ENCODE measurements around the gene NAALADL2. TPM values are rescaled to one million over a fixed set of nuclear protein-coding genes. Genes with fewer than 3 reads are reported as not detected.

NAALADL2 gene
- polyA plus RNA-seq, 1 donor from 2014 or later: 1.6 TPM

- H3K4me2 ChIP-seq (ENCODE audit: low read length): no peak overlapping the region
- TF ChIP-seq REST (IDR thresholded peaks at IDR 0.05; ENCODE audit: borderline replicate concordance) (no peak), MXI1 (conservative IDR thresholded peaks at IDR 0.05; ENCODE audit: poor library complexity, severe bottlenecking) (no peak), TAF1 (IDR thresholded peaks at IDR 0.05; ENCODE audit: low read depth) (no peak), EP300 (conservative IDR thresholded peaks at IDR 0.05; ENCODE audit: poor library complexity, severe bottlenecking) (no peak), SMC3 (conservative IDR thresholded peaks at IDR 0.05; ENCODE audit: poor library complexity) (no peak), POLR2AphosphoS5 (IDR thresholded peaks at IDR 0.05) (no peak), RAD21 (conservative IDR thresholded peaks at IDR 0.05) (no peak), EZH2 (IDR thresholded peaks at IDR 0.05; ENCODE audit: borderline replicate concordance, insufficient read depth, low read length, poor library complexity, severe bottlenecking) (no peak), CTCF (IDR thresholded peaks at IDR 0.05; ENCODE audit: poor library complexity, severe bottlenecking) (no peak)
- H3K79me2 ChIP-seq (replicated peaks; ENCODE audit: insufficient read depth, low read length): no peaks in the 10 kb centered on the region
- no peaks in the 10 kb centered on the region for H3K27me3 ChIP-seq (ENCODE audit: insufficient read depth, low read depth, low read length)
- no peaks in the 10 kb centered on the region for H3K36me3 ChIP-seq (ENCODE audit: insufficient read depth, low read length)
- H3K4me3 ChIP-seq (ENCODE audit: low read length): no peak overlapping the region
- H2AFZ ChIP-seq (ENCODE audit: low read depth, low read length): no peak overlapping the region
- H3K27ac ChIP-seq (ENCODE audit: low read length): no peak overlapping the region
- H3K9ac ChIP-seq (ENCODE audit: low read length): no peak overlapping the region
- no peaks in the 10 kb centered on the region for H3K9me2 ChIP-seq (ENCODE audit: insufficient read depth, low read length)
- no peaks in the 10 kb centered on the region for H4K20me1 ChIP-seq (ENCODE audit: insufficient read depth)
- no peaks in the 10 kb centered on the region for H3K9me3 ChIP-seq (ENCODE audit: low read length)
- H3F3A ChIP-seq (ENCODE audit: insufficient read depth, low read length, poor library complexity, severe bottlenecking): no peaks in the 10 kb centered on the region
These were observed 747.6 kb downstream of the NAALADL2 start for GRCh38 chr3:175606650-175607318.

GRCh38 chr3:175608356-175608755 lies 749.2 kb downstream of the NAALADL2 start:
- no peak overlapping the region for H3K4me2 ChIP-seq (ENCODE audit: low read length)
- no peaks in the 10 kb centered on the region for H4K20me1 ChIP-seq (ENCODE audit: insufficient read depth)
- no peak overlapping the region for H3K9ac ChIP-seq (ENCODE audit: low read length)
- H3K9me3 ChIP-seq (ENCODE audit: low read length): no peaks in the 10 kb centered on the region
- H3K27me3 ChIP-seq (ENCODE audit: insufficient read depth, low read depth, low read length): no peaks in the 10 kb centered on the region
- H3K27ac ChIP-seq (ENCODE audit: low read length): no peak overlapping the region
- no peaks in the 10 kb centered on the region for H3K9me2 ChIP-seq (ENCODE audit: insufficient read depth, low read length)
- no peaks in the 10 kb centered on the region for H3K36me3 ChIP-seq (ENCODE audit: insufficient read depth, low read length)
- TF ChIP-seq SMC3 (conservative IDR thresholded peaks at IDR 0.05; ENCODE audit: poor library complexity): no peak
- no peak for TF ChIP-seq MXI1 (conservative IDR thresholded peaks at IDR 0.05; ENCODE audit: poor library complexity, severe bottlenecking)
- TF ChIP-seq REST (IDR thresholded peaks at IDR 0.05; ENCODE audit: borderline replicate concordance): no peak
- no peak for TF ChIP-seq CTCF (IDR thresholded peaks at IDR 0.05; ENCODE audit: poor library complexity, severe bottlenecking)
- no peak for TF ChIP-seq TAF1 (IDR thresholded peaks at IDR 0.05; ENCODE audit: low read depth)
- TF ChIP-seq RAD21 (conservative IDR thresholded peaks at IDR 0.05): no peak
- TF ChIP-seq EZH2 (IDR thresholded peaks at IDR 0.05; ENCODE audit: borderline replicate concordance, insufficient read depth, low read length, poor library complexity, severe bottlenecking): no peak
- TF ChIP-seq EP300 (conservative IDR thresholded peaks at IDR 0.05; ENCODE audit: poor library complexity, severe bottlenecking): no peak
- TF ChIP-seq POLR2AphosphoS5 (IDR thresholded peaks at IDR 0.05): no peak
- H2AFZ ChIP-seq (ENCODE audit: low read depth, low read length): no peak overlapping the region
- no peak overlapping the region for H3K4me3 ChIP-seq (ENCODE audit: low read length)
- H3F3A ChIP-seq (ENCODE audit: insufficient read depth, low read length, poor library complexity, severe bottlenecking): no peaks in the 10 kb centered on the region
- H3K79me2 ChIP-seq (replicated peaks; ENCODE audit: insufficient read depth, low read length): no peaks in the 10 kb centered on the region
